Endothelial cell of umbilical vein (primary cell): ENCODE data around the gene CLOCK. TPM values are rescaled to one million over a fixed set of nuclear protein-coding genes. Genes with fewer than 3 reads are reported as not detected.

Source experiments
- BruUV-seq: library from RNA; stranded (reverse); fragments of 400-500 nt; replicated peaks from 2 replicates; lab custom pipeline; 2021; lab: Mats Ljungman, UMichigan
- CTCF ChIA-PET: fragments of 300-600, 350-600 bp; sonication (Branson Sonifier 250); formaldehyde crosslinking; loops from one replicate; lab custom pipeline; 2021; ENCODE audit warnings: antibody characterized with exemption, inconsistent platforms; lab: Charles Lee
- POLR2A ChIA-PET: fragments of 300-600, 350-600 bp; sonication (Branson Sonifier 250); formaldehyde crosslinking; loops from one replicate; lab custom pipeline; 2021; ENCODE audit warnings: antibody characterized with exemption, inconsistent platforms; lab: Charles Lee
- DNase-seq: peaks from one replicate; pipeline ENCODE4 v3.0.0-alpha.2; 2011; ENCODE audit warnings: low read depth, low spot score
- FAIRE-seq: peaks from 2 replicates; lab custom pipeline; 2011; peaks lifted over from hg19 to GRCh38; lab: Jason Lieb, UNC
- H2AFZ ChIP-seq: 2 replicates; pipeline ENCODE4 v1.6.0; 2012; ENCODE audit warnings: low read depth, low read length, control low read depth, inconsistent platforms
- H3K27ac ChIP-seq: 2 replicates; pipeline ENCODE4 v1.5.1; 2011; ENCODE audit warnings: low read depth, mild to moderate bottlenecking, control low read depth, low read length, moderate library complexity; ENCODE audit not compliant: insufficient read depth
- H3K27me3 ChIP-seq, 2 experiments: 2 replicates each; pipeline versions ENCODE4 v1.6.0 to v1.6.1; 2011; ENCODE audit warnings: low read length in 2 of 2, mixed read lengths in 1 of 2; ENCODE audit not compliant: control insufficient read depth in 2 of 2, insufficient read depth in 2 of 2
- H3K36me3 ChIP-seq, 2 experiments: 2 replicates in 1 of 2; 3 replicates in 1 of 2; pipeline ENCODE4 v1.5.1; 2011; ENCODE audit warnings: low read length in 2 of 2, mild to moderate bottlenecking in 1 of 2, moderate library complexity in 1 of 2; ENCODE audit not compliant: control insufficient read depth in 2 of 2, insufficient read depth in 2 of 2; ENCODE audit errors: extremely low read depth in 1 of 2
- H3K4me1 ChIP-seq: 3 replicates; pipeline ENCODE4 v1.5.1; 2011; ENCODE audit warnings: mild to moderate bottlenecking, low read length; ENCODE audit not compliant: control insufficient read depth, insufficient read depth; ENCODE audit errors: extremely low read depth
- H3K4me2 ChIP-seq: 2 replicates; pipeline ENCODE4 v1.6.1; 2011; ENCODE audit warnings: low read length, control low read depth, mixed read lengths; ENCODE audit not compliant: insufficient read depth
- H3K4me3 ChIP-seq, 3 experiments: fragments of 200-600 bp in 1 of 3; sonication (generic), shearing (Covaris generic) in 1 of 3; replicated peaks in 1 of 3; 2 replicates each; pipeline ENCODE4 v1.5.1; 2011 to 2016; ENCODE audit warnings: control low read depth in 3 of 3, low read length in 3 of 3, mild to moderate bottlenecking in 2 of 3, inconsistent platforms in 1 of 3, low read depth in 1 of 3, moderate library complexity in 1 of 3; ENCODE audit not compliant: insufficient read depth in 1 of 3
- H3K79me2 ChIP-seq: 2 replicates; pipeline ENCODE4 v1.6.0; 2012; ENCODE audit warnings: low read length, inconsistent platforms; ENCODE audit not compliant: control insufficient read depth, insufficient read depth
- H3K9ac ChIP-seq: replicated peaks from 2 replicates; pipeline ENCODE3; 2011; ENCODE audit warnings: low read length, control low read depth; ENCODE audit not compliant: insufficient read depth; ENCODE audit errors: extremely low read depth
- H3K9me1 ChIP-seq: replicated peaks from 3 replicates; pipeline ENCODE4 v1.6.0; 2011; ENCODE audit warnings: mild to moderate bottlenecking, low read length; ENCODE audit not compliant: control insufficient read depth, insufficient read depth; ENCODE audit errors: extremely low read depth
- H3K9me3 ChIP-seq: replicated peaks from 2 replicates; pipeline ENCODE4 v1.5.1; 2012; ENCODE audit warnings: low read length, inconsistent platforms; ENCODE audit not compliant: control insufficient read depth, insufficient read depth
- H4K20me1 ChIP-seq: replicated peaks from 2 replicates; pipeline ENCODE3; 2011; ENCODE audit warnings: mild to moderate bottlenecking, low read length; ENCODE audit not compliant: control insufficient read depth, insufficient read depth; ENCODE audit errors: extremely low read depth
- EZH2 ChIP-seq: IDR thresholded peaks from 2 replicates; pipeline ENCODE4 v1.6.1; 2012; ENCODE audit warnings: borderline replicate concordance, low read depth, mild to moderate bottlenecking, moderate library complexity, low read length, inconsistent platforms; ENCODE audit not compliant: severe bottlenecking
- FOS ChIP-seq: IDR thresholded peaks from 2 replicates; pipeline ENCODE4 v1.6.1; 2011; ENCODE audit warnings: mild to moderate bottlenecking, low read length, moderate library complexity, borderline replicate concordance; ENCODE audit not compliant: insufficient read depth
- GATA2 ChIP-seq: IDR thresholded peaks from 2 replicates; pipeline ENCODE4 v1.7.0; 2011; ENCODE audit warnings: low read depth, mild to moderate bottlenecking, moderate library complexity, mixed read lengths, low read length; ENCODE audit not compliant: insufficient read length, insufficient read depth
- JUN ChIP-seq: IDR thresholded peaks from 2 replicates; pipeline ENCODE4 v1.6.1; 2011; ENCODE audit warnings: borderline replicate concordance, low read depth; ENCODE audit not compliant: insufficient read length, insufficient read depth
- MYC ChIP-seq: IDR thresholded peaks from one replicate; pipeline ENCODE4 v1.6.1; 2011; ENCODE audit warnings: mild to moderate bottlenecking, low read depth, low read length
- POLR2A ChIP-seq: IDR thresholded peaks from 2 replicates; pipeline ENCODE4 v1.6.1; 2012; ENCODE audit warnings: low read depth, mild to moderate bottlenecking, control low read depth, low read length
- POLR2AphosphoS5 ChIP-seq: IDR thresholded peaks from 2 replicates; pipeline ENCODE4 v1.6.1; 2012; ENCODE audit warnings: low read depth, mild to moderate bottlenecking, control low read depth, low read length, moderate library complexity; ENCODE audit not compliant: insufficient read depth
- dilution Hi-C: fragments of 300-500 bp; cut with MboI; formaldehyde crosslinking; loops from one replicate; pipeline ENCODE4 v1.15.0; 2019; ENCODE audit warnings: low sequenced_read_pairs; ENCODE audit not compliant: extremely low pct_ligation_motif_present
- intact Hi-C: fragments of 100-400 bp; cut with micrococcal nuclease; formaldehyde crosslinking; loops from one replicate; pipeline ENCODE4 v1.10.0; 2022
- polyA plus RNA-seq, 4 experiments: library from polyadenylated mRNA; depleted of rRNA in 3 of 4; stranded (reverse) in 3 of 4; unstranded in 1 of 4; fragments of >200 nt; gene quantifications; 2 replicates each; pipeline versions ENCODE4 v1.2.1 to v1.2.3, GENCODE V29; 2011 to 2012; ENCODE audit warnings: missing spikeins in 1 of 4
- total RNA-seq: library from RNA; stranded (reverse); gene quantifications from 2 replicates; pipeline ENCODE4 v1.2.3, GENCODE V29; 2021
- TF ChIP-seq, protein P1 (sequence below), 2 donors: IDR thresholded peaks; 1 replicate in 1 of 2; 2 replicates in 1 of 2; pipeline ENCODE4 v1.5.1; 2011; ENCODE audit warnings: low read length in 2 of 2, mild to moderate bottlenecking in 2 of 2, moderate library complexity in 2 of 2, control low read depth in 1 of 2, inconsistent platforms in 1 of 2, low read depth in 1 of 2; ENCODE audit not compliant: insufficient read depth in 1 of 2; ENCODE audit errors: extremely low read depth in 1 of 2
- TF ChIP-seq, protein P2 (sequence below): IDR thresholded peaks from 2 replicates; pipeline ENCODE4 v1.6.1; 2011; ENCODE audit not compliant: insufficient read depth, insufficient read length

CLOCK gene
- total and polyA plus RNA-seq, 2 donors (not counting 3 experiments of a cell fraction or from before 2014, with no cell fraction given), result 7.5 to 23.8 TPM

DNA sequence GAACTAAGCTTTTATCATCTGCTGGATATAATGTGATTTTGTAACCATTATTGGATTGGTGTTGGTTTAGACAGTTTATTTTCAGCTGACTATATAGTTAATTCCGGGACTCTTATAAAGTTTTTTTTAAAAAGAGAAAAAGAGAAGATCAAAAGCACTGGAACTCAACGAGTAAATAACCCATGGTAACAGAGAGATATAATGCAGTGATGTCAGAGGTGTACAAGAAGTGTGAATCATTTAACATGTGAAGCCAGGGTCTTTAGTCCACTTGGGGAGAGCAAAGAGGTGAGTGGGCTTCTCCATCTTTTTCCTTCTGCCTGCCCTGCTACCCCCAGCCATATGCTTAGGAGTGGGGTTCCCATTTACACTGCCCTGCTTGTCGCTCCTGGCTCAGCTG, 147.7 kb downstream of the CLOCK start:
- intact Hi-C loops, result loop anchor here (1.0 to 5.0 kb wide), 5 partner anchors 37 to 428 kb away; no protein-coding TSS in a partner anchor
- H3K9ac ChIP-seq, result peak overlapping the region; percentile 94
- BruUV-seq, result no TSS peak
- H3K36me3 ChIP-seq, result peaks cover 2 to 17% of the 10 kb centered on the region in 2 experiments
- POLR2A ChIA-PET, result no interaction called here
- H2AFZ ChIP-seq, result no peak overlapping the region
- H3K9me1 ChIP-seq, result no peaks in the 10 kb centered on the region
- peaks cover 18% of the 10 kb centered on the region for H4K20me1 ChIP-seq
- dilution Hi-C loops, result no loop called here
- H3K79me2 ChIP-seq, result peaks cover 73% of the 10 kb centered on the region
- peak overlapping the region in 2 of 3 experiments; percentile 18 to 98 for H3K4me3 ChIP-seq
- H3K4me2 ChIP-seq, result peak overlapping the region; percentile 99
- no peak for FAIRE-seq
- H3K4me1 ChIP-seq, result peaks cover 19% of the 10 kb centered on the region
- peak; percentile 11 for DNase-seq
- CTCF ChIA-PET, result interaction anchor here (0.6 to 2.4 kb wide), 5 partner anchors 10 to 736 kb away, joined by 3 to 14 read pairs (median 4); partner anchors contain the start of gene SRD5A3
- no peak overlapping the region for H3K27ac ChIP-seq
- H3K27me3 ChIP-seq, result no peaks in the 10 kb centered on the region
- no peak for TF ChIP-seq FOS
- no peak for TF ChIP-seq GATA2
- TF ChIP-seq POLR2AphosphoS5, result no peak
- TF ChIP-seq, protein P1, sequence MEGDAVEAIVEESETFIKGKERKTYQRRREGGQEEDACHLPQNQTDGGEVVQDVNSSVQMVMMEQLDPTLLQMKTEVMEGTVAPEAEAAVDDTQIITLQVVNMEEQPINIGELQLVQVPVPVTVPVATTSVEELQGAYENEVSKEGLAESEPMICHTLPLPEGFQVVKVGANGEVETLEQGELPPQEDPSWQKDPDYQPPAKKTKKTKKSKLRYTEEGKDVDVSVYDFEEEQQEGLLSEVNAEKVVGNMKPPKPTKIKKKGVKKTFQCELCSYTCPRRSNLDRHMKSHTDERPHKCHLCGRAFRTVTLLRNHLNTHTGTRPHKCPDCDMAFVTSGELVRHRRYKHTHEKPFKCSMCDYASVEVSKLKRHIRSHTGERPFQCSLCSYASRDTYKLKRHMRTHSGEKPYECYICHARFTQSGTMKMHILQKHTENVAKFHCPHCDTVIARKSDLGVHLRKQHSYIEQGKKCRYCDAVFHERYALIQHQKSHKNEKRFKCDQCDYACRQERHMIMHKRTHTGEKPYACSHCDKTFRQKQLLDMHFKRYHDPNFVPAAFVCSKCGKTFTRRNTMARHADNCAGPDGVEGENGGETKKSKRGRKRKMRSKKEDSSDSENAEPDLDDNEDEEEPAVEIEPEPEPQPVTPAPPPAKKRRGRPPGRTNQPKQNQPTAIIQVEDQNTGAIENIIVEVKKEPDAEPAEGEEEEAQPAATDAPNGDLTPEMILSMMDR (IDR thresholded peaks at IDR 0.05; ENCODE audit: extremely low read depth in 1 of 2, insufficient read depth in 1 of 2, low read depth in 1 of 2, low read length in 2 of 2), result no peak
- no peak for TF ChIP-seq JUN
- TF ChIP-seq EZH2, result no peak
- TF ChIP-seq, protein P2, sequence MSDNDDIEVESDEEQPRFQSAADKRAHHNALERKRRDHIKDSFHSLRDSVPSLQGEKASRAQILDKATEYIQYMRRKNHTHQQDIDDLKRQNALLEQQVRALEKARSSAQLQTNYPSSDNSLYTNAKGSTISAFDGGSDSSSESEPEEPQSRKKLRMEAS, result no peak
- no peak for TF ChIP-seq POLR2A
- no peak for TF ChIP-seq MYC
- no peaks in the 10 kb centered on the region for H3K9me3 ChIP-seq
